GM23248 (cell line): ENCODE measurements around the gene TEAD4.

ENCODE experiments used
- EZH2 ChIP-seq: fragments of 200-600 bp; sonication (generic); IDR thresholded peaks from 2 replicates; pipeline ENCODE4 v1.6.1; 2018; ENCODE audit warnings: antibody characterized with exemption, mild to moderate bottlenecking; ENCODE audit not compliant: insufficient read depth, poor library complexity, severe bottlenecking
- EZH2phosphoT487 ChIP-seq: fragments of 200-600 bp; sonication (generic); IDR thresholded peaks from 2 replicates; pipeline ENCODE4 v1.6.1; 2018; ENCODE audit warnings: antibody characterized with exemption, moderate library complexity, mild to moderate bottlenecking, low read depth; ENCODE audit not compliant: insufficient read depth

DNA sequence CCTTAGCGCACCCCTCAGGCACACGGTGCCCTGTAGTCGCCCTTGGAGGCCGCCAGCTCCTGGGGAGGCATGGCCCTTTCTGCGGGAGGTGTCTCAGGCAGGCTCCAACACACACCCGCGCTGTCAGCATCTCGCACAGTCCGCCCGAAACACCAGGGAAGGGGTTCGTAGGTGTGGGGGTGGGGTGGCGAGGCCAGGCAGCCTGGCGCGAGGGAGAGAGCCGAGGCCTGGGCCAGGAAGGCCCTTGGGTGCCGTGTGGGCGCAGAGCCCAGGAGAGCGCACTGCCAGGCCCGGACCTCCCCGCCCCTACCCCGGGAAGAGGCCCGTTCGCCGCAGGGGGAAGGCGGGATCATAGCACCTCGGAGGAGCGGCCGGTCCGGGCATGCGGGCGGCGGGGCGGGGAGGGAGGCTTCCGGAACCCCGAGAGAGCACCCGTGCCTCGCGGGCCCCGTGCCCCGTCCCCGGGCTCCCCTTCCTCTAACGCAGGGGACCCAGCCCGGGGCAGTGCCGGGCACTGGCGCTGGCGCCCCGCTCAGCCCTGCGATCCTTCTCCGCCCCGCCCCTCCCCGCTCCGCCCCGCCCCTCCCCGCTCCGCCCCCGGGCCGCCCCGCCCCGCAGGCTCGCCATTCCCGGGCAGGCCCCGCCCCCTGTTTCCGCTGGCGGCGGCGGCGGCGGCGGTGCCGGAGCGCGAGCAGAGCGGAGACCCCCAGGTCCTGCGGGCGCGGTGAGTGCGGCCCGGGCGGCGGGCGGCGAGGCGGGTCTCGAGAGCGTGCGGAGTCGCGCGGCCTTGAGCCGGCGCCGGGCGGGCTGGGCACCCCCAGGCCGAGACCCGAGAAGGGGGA lies 117.8 kb downstream of the TEAD4 start, which contains the start of gene TSPAN9:
- TF ChIP-seq EZH2 (no peak), EZH2phosphoT487 (no peak)
